Measurements from ENCODE around the gene ZNF821. TPM values are rescaled to one million over a fixed set of nuclear protein-coding genes. Genes with fewer than 3 reads are reported as not detected.

ZNF821 gene
- total RNA-seq, 4 donors from 2014 or later = 16.5 to 22.0 (median 19.3) TPM

- Histone ChIP-seq H3K4me1 (peaks cover 0 to 37% (median 5%) of the 10 kb centered on the region in 4 donors), H3K9me3 (no peaks in the 10 kb centered on the region), H3K4me3 (peak overlapping the region; percentile 64 to 99 (median 74)), H3K27me3 (no peaks in the 10 kb centered on the region), H3K36me3 (no peaks in the 10 kb centered on the region), H3K27ac (peak overlapping the region; percentile 91 to 98 (median 92))
- TF ChIP-seq CTCF (IDR thresholded peaks at IDR 0.05) (peak in 2 of 6 experiments; percentile 4 to 6), POLR2A (IDR thresholded peaks at IDR 0.05) (no peak)
- peak; percentile 59 to 82 (median 65) for DNase-seq
These were observed 10.4 kb upstream of the ZNF821 start for GRCh38 chr16:71894229-71894920.

- H3K27ac ChIP-seq = peak overlapping the region; percentile 91 to 98 (median 92)
- peaks cover 0 to 32% (median 3%) of the 10 kb centered on the region in 4 donors for H3K4me1 ChIP-seq
- no peaks in the 10 kb centered on the region for H3K9me3 ChIP-seq
- DNase-seq = no peak
- peak overlapping the region; percentile 64 to 99 (median 74) for H3K4me3 ChIP-seq
- TF ChIP-seq CTCF (IDR thresholded peaks at IDR 0.05) (no peak), POLR2A (IDR thresholded peaks at IDR 0.05) (no peak)
- H3K27me3 ChIP-seq = no peaks in the 10 kb centered on the region
- H3K36me3 ChIP-seq = no peaks in the 10 kb centered on the region
These were observed 9.9 kb upstream of the ZNF821 start for GRCh38 chr16:71893888-71894228.

GRCh38 chr16:71889147-71889546 is 5.2 kb upstream of the ZNF821 start:
- Histone ChIP-seq H3K4me3 (no peak overlapping the region), H3K9me3 (no peaks in the 10 kb centered on the region), H3K36me3 (no peaks in the 10 kb centered on the region), H3K4me1 (peaks cover 0 to 13% (median 0%) of the 10 kb centered on the region in 4 donors), H3K27ac (no peak overlapping the region), H3K27me3 (no peaks in the 10 kb centered on the region)
- peak in 1 of 3 donors; percentile 41 for DNase-seq
- no peak for TF ChIP-seq POLR2A (IDR thresholded peaks at IDR 0.05)
- TF ChIP-seq CTCF (IDR thresholded peaks at IDR 0.05) = no peak

GRCh38 chr16:71885261-71885650 is 1.3 kb upstream of the ZNF821 start:
- no peak for DNase-seq
- TF ChIP-seq POLR2A (IDR thresholded peaks at IDR 0.05) (no peak), CTCF (IDR thresholded peaks at IDR 0.05) (no peak)
- Histone ChIP-seq H3K27ac (no peak overlapping the region), H3K36me3 (peaks cover 0 to 14% (median 0%) of the 10 kb centered on the region in 3 donors), H3K4me3 (no peak overlapping the region), H3K4me1 (peaks cover 0 to 28% (median 8%) of the 10 kb centered on the region in 4 donors), H3K27me3 (no peaks in the 10 kb centered on the region), H3K9me3 (no peaks in the 10 kb centered on the region)

- peaks cover 0 to 20% (median 0%) of the 10 kb centered on the region in 3 donors for H3K36me3 ChIP-seq
- DNase-seq = peak; percentile 66 to 80 (median 74)
- TF ChIP-seq POLR2A (IDR thresholded peaks at IDR 0.05) (no peak), CTCF (IDR thresholded peaks at IDR 0.05) (no peak)
- H3K27me3 ChIP-seq = no peaks in the 10 kb centered on the region
- H3K9me3 ChIP-seq = no peaks in the 10 kb centered on the region
- peak overlapping the region; percentile 77 to 99 (median 95) for H3K4me3 ChIP-seq
- H3K4me1 ChIP-seq = peaks cover 0 to 21% (median 8%) of the 10 kb centered on the region in 4 donors
- peak overlapping the region; percentile 90 to 99 (median 96) for H3K27ac ChIP-seq
These were observed 674 bp downstream of the ZNF821 start for GRCh38 chr16:71883168-71883848.

All from Peyer's patch (tissue), 4 donors.